ENCODE measurements around the gene CKAP4.

CKAP4 gene

GRCh38 chr12:106205208-106206069 lies 42.4 kb downstream of the CKAP4 start:
- H3K27me3 ChIP-seq, result no peaks in the 10 kb centered on the region
- H3K4me1 ChIP-seq, result no peaks in the 10 kb centered on the region
- H3K9me3 ChIP-seq, result no peaks in the 10 kb centered on the region; the same call in 1 of the 2 replicates
- H3K4me2 ChIP-seq, result no peak overlapping the region
- H3K36me3 ChIP-seq, result no peaks in the 10 kb centered on the region
- H3K27ac ChIP-seq, result no peak overlapping the region
- TF ChIP-seq Cebpa-rat (IDR thresholded peaks at IDR 0.05), result no peak
- no peaks in the 10 kb centered on the region for H4K20me1 ChIP-seq
- H3K4me3 ChIP-seq, result no peak overlapping the region
- H3K9ac ChIP-seq, result no peak overlapping the region

- TF ChIP-seq Cebpa-rat (IDR thresholded peaks at IDR 0.05), result no peak
- H3K4me3 ChIP-seq, result no peak overlapping the region
- H4K20me1 ChIP-seq, result no peaks in the 10 kb centered on the region
- H3K27ac ChIP-seq, result no peak overlapping the region
- no peaks in the 10 kb centered on the region for H3K27me3 ChIP-seq
- no peak overlapping the region for H3K9ac ChIP-seq
- H3K36me3 ChIP-seq, result no peaks in the 10 kb centered on the region
- H3K4me1 ChIP-seq, result no peaks in the 10 kb centered on the region
- no peak overlapping the region for H3K4me2 ChIP-seq
- no peaks in the 10 kb centered on the region; the same call in 1 of the 2 replicates for H3K9me3 ChIP-seq
Observed at GRCh38 chr12:106204312-106204711, 43.5 kb downstream of the CKAP4 start.

GRCh38 chr12:106197906-106198623 lies 49.8 kb downstream of the CKAP4 start:
- Histone ChIP-seq H3K4me2 (no peak overlapping the region), H3K9ac (no peak overlapping the region), H3K36me3 (no peaks in the 10 kb centered on the region), H3K4me3 (no peak overlapping the region), H3K9me3 (no peaks in the 10 kb centered on the region), H3K4me1 (no peaks in the 10 kb centered on the region), H3K27ac (no peak overlapping the region), H4K20me1 (no peaks in the 10 kb centered on the region), H3K27me3 (no peaks in the 10 kb centered on the region)
- TF ChIP-seq Cebpa-rat (IDR thresholded peaks at IDR 0.05), result no peak

GRCh38 chr12:106195621-106196027 lies 52.2 kb downstream of the CKAP4 start:
- Histone ChIP-seq H3K27me3 (no peaks in the 10 kb centered on the region), H3K4me1 (no peaks in the 10 kb centered on the region), H4K20me1 (no peaks in the 10 kb centered on the region), H3K36me3 (no peaks in the 10 kb centered on the region), H3K9ac (no peak overlapping the region), H3K4me2 (no peak overlapping the region), H3K27ac (no peak overlapping the region), H3K4me3 (no peak overlapping the region), H3K9me3 (no peaks in the 10 kb centered on the region)
- TF ChIP-seq Cebpa-rat (IDR thresholded peaks at IDR 0.05), result no peak

GRCh38 chr12:106194351-106194750 lies 53.5 kb downstream of the CKAP4 start:
- Histone ChIP-seq H3K4me3 (no peak overlapping the region), H3K27ac (no peak overlapping the region), H4K20me1 (no peaks in the 10 kb centered on the region), H3K4me2 (no peak overlapping the region), H3K4me1 (no peaks in the 10 kb centered on the region), H3K36me3 (no peaks in the 10 kb centered on the region), H3K27me3 (no peaks in the 10 kb centered on the region), H3K9ac (no peak overlapping the region), H3K9me3 (no peaks in the 10 kb centered on the region)
- TF ChIP-seq Cebpa-rat (IDR thresholded peaks at IDR 0.05), result no peak

GRCh38 chr12:106193394-106194215 lies 54.2 kb downstream of the CKAP4 start:
- H4K20me1 ChIP-seq, result no peaks in the 10 kb centered on the region
- H3K36me3 ChIP-seq, result no peaks in the 10 kb centered on the region
- no peak overlapping the region for H3K4me2 ChIP-seq
- H3K9ac ChIP-seq, result no peak overlapping the region
- TF ChIP-seq Cebpa-rat (IDR thresholded peaks at IDR 0.05), result no peak
- no peak overlapping the region for H3K4me3 ChIP-seq
- H3K4me1 ChIP-seq, result no peaks in the 10 kb centered on the region
- no peak overlapping the region for H3K27ac ChIP-seq
- H3K9me3 ChIP-seq, result no peaks in the 10 kb centered on the region
- H3K27me3 ChIP-seq, result no peaks in the 10 kb centered on the region

GRCh38 chr12:106192659-106193393 lies 55.0 kb downstream of the CKAP4 start:
- no peak for TF ChIP-seq Cebpa-rat (IDR thresholded peaks at IDR 0.05)
- Histone ChIP-seq H3K4me1 (no peaks in the 10 kb centered on the region), H3K36me3 (no peaks in the 10 kb centered on the region), H3K27me3 (no peaks in the 10 kb centered on the region), H4K20me1 (no peaks in the 10 kb centered on the region), H3K9me3 (no peaks in the 10 kb centered on the region), H3K4me2 (no peak overlapping the region), H3K9ac (no peak overlapping the region), H3K4me3 (no peak overlapping the region), H3K27ac (no peak overlapping the region)

GRCh38 chr12:106190581-106190980 lies 57.2 kb downstream of the CKAP4 start:
- H3K4me3 ChIP-seq, result no peak overlapping the region
- H3K9me3 ChIP-seq, result no peaks in the 10 kb centered on the region

GRCh38 chr12:106189341-106189740 lies 58.5 kb downstream of the CKAP4 start:
- H3K27ac ChIP-seq, result no peak overlapping the region
- no peaks in the 10 kb centered on the region for H3K36me3 ChIP-seq
- H3K9ac ChIP-seq, result no peak overlapping the region
- H3K4me1 ChIP-seq, result no peaks in the 10 kb centered on the region
- H4K20me1 ChIP-seq, result no peaks in the 10 kb centered on the region
- H3K4me2 ChIP-seq, result no peak overlapping the region
- H3K27me3 ChIP-seq, result no peaks in the 10 kb centered on the region
- no peaks in the 10 kb centered on the region for H3K9me3 ChIP-seq
- no peak overlapping the region for H3K4me3 ChIP-seq
- no peak for TF ChIP-seq Cebpa-rat (IDR thresholded peaks at IDR 0.05)

More at GRCh38 chr12:106190581-106190980, 57.2 kb downstream of the CKAP4 start:
- no peaks in the 10 kb centered on the region for H3K27me3 ChIP-seq
- no peak overlapping the region for H3K4me2 ChIP-seq
- no peak overlapping the region for H3K27ac ChIP-seq
- H3K4me1 ChIP-seq, result no peaks in the 10 kb centered on the region
- no peaks in the 10 kb centered on the region for H3K36me3 ChIP-seq
- H4K20me1 ChIP-seq, result no peaks in the 10 kb centered on the region
- no peak overlapping the region for H3K9ac ChIP-seq
- no peak for TF ChIP-seq Cebpa-rat (IDR thresholded peaks at IDR 0.05)

Measured in BLaER1 (cell line).